GM23248 (cell line): ENCODE measurements around the gene FGD5.

ENCODE experiments used
- EZH2 ChIP-seq: fragments of 200-600 bp; sonication (generic); IDR thresholded peaks from 2 replicates; pipeline ENCODE4 v1.6.1; 2018; ENCODE audit warnings: antibody characterized with exemption, mild to moderate bottlenecking; ENCODE audit not compliant: insufficient read depth, poor library complexity, severe bottlenecking
- EZH2phosphoT487 ChIP-seq: fragments of 200-600 bp; sonication (generic); IDR thresholded peaks from 2 replicates; pipeline ENCODE4 v1.6.1; 2018; ENCODE audit warnings: antibody characterized with exemption, moderate library complexity, mild to moderate bottlenecking, low read depth; ENCODE audit not compliant: insufficient read depth

DNA sequence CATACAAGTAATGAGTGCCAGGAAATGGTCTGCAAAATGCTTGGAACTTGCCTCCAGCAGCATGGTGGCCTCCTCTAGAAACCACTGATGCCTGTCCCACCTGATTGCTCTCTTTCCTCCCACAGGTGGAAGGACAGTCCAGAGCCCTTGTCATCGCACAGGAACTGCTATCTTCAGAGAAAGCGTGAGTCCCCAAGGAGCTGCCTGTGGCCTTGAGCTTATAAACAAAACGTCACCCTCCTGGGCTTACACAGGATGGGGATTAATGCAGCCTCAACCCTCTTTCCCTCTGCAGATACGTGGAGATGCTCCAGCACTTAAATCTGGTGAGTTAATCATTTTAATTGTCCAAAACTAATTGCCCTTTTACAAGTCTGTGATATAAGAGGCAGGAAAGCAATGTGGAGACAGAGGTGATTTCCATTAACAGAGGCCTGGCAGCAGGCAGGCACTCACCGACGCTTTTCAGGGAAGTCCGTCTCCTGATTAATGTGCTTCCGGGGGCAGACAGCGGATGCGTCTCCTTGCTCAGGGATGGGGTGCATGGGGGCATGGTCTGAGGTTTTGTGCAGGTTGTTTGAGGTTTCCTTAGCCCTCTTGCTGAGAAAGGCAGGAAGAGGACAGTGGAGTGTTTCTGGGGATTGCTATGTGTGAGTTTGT, 61.8 kb downstream of the FGD5 start:
- no peak for TF ChIP-seq EZH2phosphoT487
- no peak for TF ChIP-seq EZH2
